H9 (cell line): ENCODE data around the gene HPGD. TPM values are rescaled to one million over a fixed set of nuclear protein-coding genes. Genes with fewer than 3 reads are reported as not detected.

Experiments used
- DNase-seq: peaks from one replicate; pipeline ENCODE4 v3.0.0-alpha.2; 2017
- H2AFZ ChIP-seq: one replicate; pipeline ENCODE4 v1.6.1; 2013; ENCODE audit warnings: mild to moderate bottlenecking, low read length, control low read depth, moderate library complexity
- H2AK5ac ChIP-seq: 2 replicates; pipeline ENCODE4 v1.6.1; 2013; ENCODE audit warnings: low read length, control low read depth, mixed read lengths; ENCODE audit not compliant: insufficient read length
- H2BK120ac ChIP-seq: one replicate; pipeline ENCODE4 v1.6.1; 2013; ENCODE audit warnings: low read depth, mild to moderate bottlenecking, low read length, control low read depth, inconsistent platforms; ENCODE audit not compliant: poor library complexity, severe bottlenecking
- H2BK12ac ChIP-seq: 2 replicates; pipeline ENCODE4 v1.6.1; 2013; ENCODE audit warnings: low read length, control low read depth, mixed read lengths, low read depth; ENCODE audit not compliant: insufficient read length
- H2BK15ac ChIP-seq: 2 replicates; pipeline ENCODE4 v1.6.1; 2013; ENCODE audit warnings: low read depth, low read length, control low read depth
- H2BK20ac ChIP-seq: one replicate; pipeline ENCODE4 v1.6.1; 2013; ENCODE audit warnings: low read depth, mild to moderate bottlenecking, low read length, control low read depth, inconsistent platforms; ENCODE audit not compliant: poor library complexity, severe bottlenecking
- H2BK5ac ChIP-seq: 2 replicates; pipeline ENCODE4 v1.6.1; 2013; ENCODE audit warnings: low read length, control low read depth, mixed read lengths; ENCODE audit not compliant: insufficient read length
- H3K14ac ChIP-seq: 2 replicates; pipeline ENCODE4 v1.6.1; 2013; ENCODE audit warnings: low read length, control low read depth; ENCODE audit not compliant: insufficient read depth
- H3K18ac ChIP-seq: 2 replicates; pipeline ENCODE4 v1.6.1; 2013; ENCODE audit warnings: low read depth, mild to moderate bottlenecking, mixed read lengths, low read length, control low read depth; ENCODE audit not compliant: insufficient read length
- H3K23ac ChIP-seq: 2 replicates; pipeline ENCODE4 v1.6.1; 2013; ENCODE audit warnings: low read length, control low read depth, mixed read lengths, low read depth; ENCODE audit not compliant: insufficient read length
- H3K23me2 ChIP-seq: 2 replicates; pipeline ENCODE4 v1.6.1; 2013; ENCODE audit warnings: low read depth, mild to moderate bottlenecking, mixed read lengths, low read length, control low read depth; ENCODE audit not compliant: insufficient read length, poor library complexity, severe bottlenecking
- H3K27ac ChIP-seq: 2 replicates; pipeline ENCODE4 v1.5.1; 2013; ENCODE audit warnings: low read length, control low read depth, mixed read lengths, low read depth; ENCODE audit not compliant: insufficient read length
- H3K27me3 ChIP-seq: 2 replicates; pipeline ENCODE4 v1.6.1; 2013; ENCODE audit warnings: low read length, control low read depth, inconsistent platforms; ENCODE audit not compliant: insufficient read depth
- H3K4ac ChIP-seq: 2 replicates; pipeline ENCODE4 v1.6.1; 2013; ENCODE audit warnings: low read depth, mild to moderate bottlenecking, control low read depth, inconsistent platforms, low read length, moderate library complexity
- H3K4me1 ChIP-seq: 2 replicates; pipeline ENCODE4 v1.6.1; 2013; ENCODE audit warnings: low read length, control low read depth, inconsistent platforms; ENCODE audit not compliant: insufficient read depth
- H3K4me2 ChIP-seq: 2 replicates; pipeline ENCODE4 v1.6.1; 2013; ENCODE audit warnings: low read length, control low read depth, mixed read lengths; ENCODE audit not compliant: insufficient read length, insufficient read depth
- H3K56ac ChIP-seq: 2 replicates; pipeline ENCODE4 v1.6.1; 2013; ENCODE audit warnings: low read depth, mild to moderate bottlenecking, mixed read lengths, low read length, control low read depth; ENCODE audit not compliant: insufficient read length
- H3K79me1 ChIP-seq: 2 replicates; pipeline ENCODE4 v1.6.1; 2013; ENCODE audit warnings: low read depth, mild to moderate bottlenecking, moderate library complexity, low read length, control low read depth, inconsistent platforms; ENCODE audit not compliant: insufficient read depth, poor library complexity, severe bottlenecking
- H3K79me2 ChIP-seq: 2 replicates; pipeline ENCODE4 v1.6.1; 2013; ENCODE audit warnings: low read length, control low read depth, inconsistent platforms; ENCODE audit not compliant: insufficient read depth
- H3K9ac ChIP-seq: 2 replicates; pipeline ENCODE4 v1.6.1; 2013; ENCODE audit warnings: low read length, control low read depth, mixed read lengths; ENCODE audit not compliant: insufficient read length; ENCODE audit errors: extremely low read depth
- H3K9me3 ChIP-seq: one replicate; pipeline ENCODE4 v1.6.1; 2013; ENCODE audit warnings: low read depth, low read length, inconsistent platforms; ENCODE audit not compliant: control insufficient read depth
- H3T11ph ChIP-seq: one replicate; pipeline ENCODE4 v1.6.1; 2013; ENCODE audit warnings: mild to moderate bottlenecking, low read length, control low read depth, inconsistent platforms
- H4K20me1 ChIP-seq: one replicate; pipeline ENCODE4 v1.6.1; 2013; ENCODE audit not compliant: control insufficient read depth, insufficient read length, insufficient read depth
- H4K5ac ChIP-seq: 2 replicates; pipeline ENCODE4 v1.6.1; 2013; ENCODE audit warnings: low read depth, mild to moderate bottlenecking, mixed read lengths, low read length, control low read depth; ENCODE audit not compliant: insufficient read length
- H4K8ac ChIP-seq: replicated peaks from 2 replicates; pipeline ENCODE4 v1.6.1; 2013; ENCODE audit warnings: low read length, control low read depth, mixed read lengths, low read depth; ENCODE audit not compliant: insufficient read length
- H4K91ac ChIP-seq: 2 replicates; pipeline ENCODE4 v1.6.1; 2013; ENCODE audit warnings: low read depth, mild to moderate bottlenecking, moderate library complexity, mixed read lengths, low read length, control low read depth; ENCODE audit not compliant: insufficient read length
- H3K27ac Mint-ChIP-seq, 3 experiments: 2 replicates in 2 of 3; 3 replicates in 1 of 3; pipeline ENCODE4 v1.8.0; 2020 to 2021; ENCODE audit warnings: mixed read lengths in 3 of 3, mild to moderate bottlenecking in 1 of 3, moderate library complexity in 1 of 3
- H3K27me3 Mint-ChIP-seq: 2 replicates; pipeline ENCODE4 v1.8.0; 2021; ENCODE audit warnings: low read depth, mild to moderate bottlenecking, moderate library complexity, mixed read lengths
- H3K36me3 Mint-ChIP-seq, 3 experiments: 2 replicates in 2 of 3; 3 replicates in 1 of 3; pipeline ENCODE4 v1.8.0; 2020 to 2021; ENCODE audit warnings: low read depth in 3 of 3, mixed read lengths in 3 of 3; ENCODE audit not compliant: insufficient read depth in 1 of 3
- H3K4me1 Mint-ChIP-seq, 2 experiments: 2 replicates each; pipeline ENCODE4 v1.8.0; 2020; ENCODE audit warnings: mixed read lengths in 2 of 2
- H3K4me3 Mint-ChIP-seq, 2 experiments: 2 replicates in 1 of 2; 3 replicates in 1 of 2; pipeline ENCODE4 v1.8.0; 2020 to 2021; ENCODE audit warnings: mild to moderate bottlenecking in 2 of 2, mixed read lengths in 2 of 2, moderate library complexity in 1 of 2
- H3K9me3 Mint-ChIP-seq, 2 experiments: 2 replicates in 1 of 2; 3 replicates in 1 of 2; pipeline ENCODE4 v1.8.0; 2020; ENCODE audit warnings: mild to moderate bottlenecking in 2 of 2, mixed read lengths in 2 of 2, moderate library complexity in 1 of 2
- WGBS: extraction: QIAGEN DNeasy Blood & Tissue Kit; methylation state at CpG from one replicate; pipeline ENCODE4 v1.1.7; 2013; ENCODE audit warnings: missing lambda C conversion rate, low lambda C conversion rate, mixed read lengths; ENCODE audit not compliant: insufficient read length; ENCODE audit errors: extremely low coverage; 5-methylcytosine and 5-hydroxymethylcytosine counted together
- total RNA-seq: library from RNA; stranded (reverse); gene quantifications from 2 replicates; pipeline ENCODE4 v1.2.1, GENCODE V29; 2021
- TF ChIP-seq, protein P1 (sequence below): fragments of 200-600 bp; sonication (generic); conservative IDR thresholded peaks from 3 replicates; pipeline ENCODE4 v1.8.0; 2021; ENCODE audit warnings: antibody characterized with exemption, mild to moderate bottlenecking

HPGD gene
- total RNA-seq, 1 experiment from 2014 or later, result 16.8 TPM

DNA sequence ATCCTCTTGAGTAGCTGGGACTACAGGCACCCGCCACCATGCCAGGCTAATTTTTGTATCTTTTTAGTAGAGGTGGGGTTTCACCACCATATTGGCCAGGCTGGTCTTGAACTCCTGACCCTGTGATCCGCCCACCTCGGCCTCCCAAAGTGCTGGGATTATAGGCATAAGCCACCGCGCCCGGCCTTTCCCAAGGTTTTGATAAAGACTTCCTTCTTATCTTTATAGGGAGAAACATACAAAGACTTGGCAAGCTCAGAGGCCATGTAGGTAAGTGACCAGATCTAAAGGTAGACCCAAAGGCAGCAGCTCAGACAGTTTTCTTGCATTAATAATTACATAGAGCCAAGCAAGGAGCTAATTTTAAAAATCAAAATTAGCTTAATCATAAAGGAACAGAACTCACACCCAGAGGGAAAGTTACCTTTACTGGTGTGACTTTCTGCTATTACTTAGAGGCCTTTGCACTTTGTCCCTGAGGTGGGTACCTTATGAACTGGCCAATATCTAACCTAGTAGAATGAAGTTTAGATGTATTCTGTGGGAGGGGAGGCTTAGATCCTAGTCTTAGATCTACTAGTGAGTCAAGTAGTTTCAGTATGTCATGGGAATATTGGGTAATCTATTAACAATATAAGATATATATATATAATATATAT is 67.3 kb downstream of the HPGD start:
- TF ChIP-seq, protein P1, sequence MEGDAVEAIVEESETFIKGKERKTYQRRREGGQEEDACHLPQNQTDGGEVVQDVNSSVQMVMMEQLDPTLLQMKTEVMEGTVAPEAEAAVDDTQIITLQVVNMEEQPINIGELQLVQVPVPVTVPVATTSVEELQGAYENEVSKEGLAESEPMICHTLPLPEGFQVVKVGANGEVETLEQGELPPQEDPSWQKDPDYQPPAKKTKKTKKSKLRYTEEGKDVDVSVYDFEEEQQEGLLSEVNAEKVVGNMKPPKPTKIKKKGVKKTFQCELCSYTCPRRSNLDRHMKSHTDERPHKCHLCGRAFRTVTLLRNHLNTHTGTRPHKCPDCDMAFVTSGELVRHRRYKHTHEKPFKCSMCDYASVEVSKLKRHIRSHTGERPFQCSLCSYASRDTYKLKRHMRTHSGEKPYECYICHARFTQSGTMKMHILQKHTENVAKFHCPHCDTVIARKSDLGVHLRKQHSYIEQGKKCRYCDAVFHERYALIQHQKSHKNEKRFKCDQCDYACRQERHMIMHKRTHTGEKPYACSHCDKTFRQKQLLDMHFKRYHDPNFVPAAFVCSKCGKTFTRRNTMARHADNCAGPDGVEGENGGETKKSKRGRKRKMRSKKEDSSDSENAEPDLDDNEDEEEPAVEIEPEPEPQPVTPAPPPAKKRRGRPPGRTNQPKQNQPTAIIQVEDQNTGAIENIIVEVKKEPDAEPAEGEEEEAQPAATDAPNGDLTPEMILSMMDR, result no peak
- no peak overlapping the region for H4K8ac ChIP-seq
- Mint-ChIP-seq H3K27me3 (no peaks in the 10 kb centered on the region), H3K9me3 (no peaks in the 10 kb centered on the region), H3K4me1 (peaks cover 30 to 38% of the 10 kb centered on the region in 2 experiments), H3K27ac (peak overlapping the region in 1 of 3 experiments; percentile 70; a peak in 1 of 7 replicates), H3K4me3 (no peak overlapping the region), H3K36me3 (peaks cover 0 to 1% (median 0%) of the 10 kb centered on the region in 3 experiments; a peak in 1 of 7 replicates)
- H3K23ac ChIP-seq, result no peak overlapping the region
- WGBS, result no CpG with 5 or more reads among the region's 6 CpGs
- H3K27ac ChIP-seq, result no peak overlapping the region
- H2AFZ ChIP-seq, result no peak overlapping the region
- no peaks in the 10 kb centered on the region for H3K79me2 ChIP-seq
- no peak overlapping the region for H2BK12ac ChIP-seq
- H3K9me3 ChIP-seq, result no peaks in the 10 kb centered on the region
- no peak overlapping the region for H3K56ac ChIP-seq
- H2BK5ac ChIP-seq, result no peak overlapping the region
- no peak overlapping the region for H3K14ac ChIP-seq
- H3K18ac ChIP-seq, result no peak overlapping the region
- no peak overlapping the region for H3K4me2 ChIP-seq
- H2AK5ac ChIP-seq, result no peak overlapping the region
- H2BK120ac ChIP-seq, result no peak overlapping the region
- no peak overlapping the region for H4K5ac ChIP-seq
- H3K4me1 ChIP-seq, result peaks cover 3% of the 10 kb centered on the region; the same call in 1 of the 2 replicates
- no peak overlapping the region for H3K9ac ChIP-seq
- no peaks in the 10 kb centered on the region for H3K23me2 ChIP-seq
- no peak for DNase-seq
- no peak overlapping the region for H2BK20ac ChIP-seq
- H3K79me1 ChIP-seq, result no peaks in the 10 kb centered on the region
- H4K20me1 ChIP-seq, result no peaks in the 10 kb centered on the region
- no peak overlapping the region for H3K4ac ChIP-seq
- H2BK15ac ChIP-seq, result no peak overlapping the region
- no peak overlapping the region for H4K91ac ChIP-seq
- H3T11ph ChIP-seq, result no peak overlapping the region
- no peaks in the 10 kb centered on the region for H3K27me3 ChIP-seq
